GM23338 (cell line): ENCODE data around the gene NCBP1. TPM values are rescaled to one million over a fixed set of nuclear protein-coding genes. Genes with fewer than 3 reads are reported as not detected.

ENCODE experiments used
- ATAC-seq: fragments of 200-7000 bp; cut with Tn5 transposase; 3 replicates; pipeline ENCODE4 v1.9.1; 2020
- DNase-seq: peaks from one replicate; pipeline ENCODE4 v3.0.0-alpha.2; 2015; ENCODE audit warnings: low spot score
- H2AFZ ChIP-seq: fragments of 200-600 bp; sonication (generic); 2 replicates; pipeline ENCODE4 v1.8.0; 2016; ENCODE audit warnings: antibody characterized with exemption, mild to moderate bottlenecking, moderate library complexity
- H3F3A ChIP-seq: fragments of 200-600 bp; sonication (generic); replicated peaks from 2 replicates; pipeline ENCODE4 v1.8.0; 2017; ENCODE audit warnings: antibody characterized with exemption, mixed run types, low read depth
- H3K27ac ChIP-seq: fragments of 200-600 bp; sonication (generic); 2 replicates; pipeline ENCODE4 v1.6.1; 2016; ENCODE audit warnings: low read depth
- H3K27me3 ChIP-seq: fragments of 200-600 bp; sonication (generic); 2 replicates; pipeline ENCODE4 v1.8.0; 2016; ENCODE audit warnings: mild to moderate bottlenecking, mixed run types, moderate library complexity; ENCODE audit not compliant: insufficient read depth
- H3K36me3 ChIP-seq: fragments of 200-600 bp; sonication (generic); 2 replicates; pipeline ENCODE4 v1.8.0; 2016; ENCODE audit warnings: mild to moderate bottlenecking; ENCODE audit not compliant: insufficient read depth
- H3K4me1 ChIP-seq: fragments of 200-600 bp; sonication (generic); 2 replicates; pipeline ENCODE4 v1.8.0; 2016; ENCODE audit warnings: mild to moderate bottlenecking, moderate library complexity; ENCODE audit not compliant: insufficient read depth
- H3K4me2 ChIP-seq: fragments of 200-600 bp; sonication (generic); 2 replicates; pipeline ENCODE4 v1.7.1; 2017; ENCODE audit warnings: mixed run types
- H3K4me3 ChIP-seq: fragments of 200-600 bp; sonication (generic); 2 replicates; pipeline ENCODE4 v1.6.1; 2016; ENCODE audit warnings: mixed run types
- H3K79me2 ChIP-seq: fragments of 200-600 bp; sonication (generic); replicated peaks from 2 replicates; pipeline ENCODE4 v1.8.0; 2017; ENCODE audit warnings: mild to moderate bottlenecking; ENCODE audit not compliant: insufficient read depth
- H3K9me2 ChIP-seq: fragments of 200-600 bp; sonication (generic); 2 replicates; pipeline ENCODE4 v1.8.0; 2017; ENCODE audit not compliant: insufficient read depth
- H4K20me1 ChIP-seq: fragments of 200-600 bp; sonication (generic); replicated peaks from 2 replicates; pipeline ENCODE4 v1.8.0; 2017; ENCODE audit warnings: mild to moderate bottlenecking; ENCODE audit not compliant: insufficient read depth
- H3K27ac Mint-ChIP-seq: 2 replicates; pipeline ENCODE4 v1.8.0; 2020; ENCODE audit warnings: inconsistent platforms, mild to moderate bottlenecking, moderate library complexity, mixed read lengths
- H3K27me3 Mint-ChIP-seq: 3 replicates; pipeline ENCODE4 v1.8.0; 2022; ENCODE audit warnings: low read depth, mild to moderate bottlenecking, moderate library complexity, mixed read lengths, inconsistent platforms; ENCODE audit not compliant: insufficient read depth, poor library complexity
- H3K36me3 Mint-ChIP-seq: 3 replicates; pipeline ENCODE4 v1.8.0; 2021; ENCODE audit warnings: low read depth, mild to moderate bottlenecking, inconsistent platforms, moderate library complexity, mixed read lengths
- H3K4me1 Mint-ChIP-seq: 3 replicates; pipeline ENCODE4 v1.8.0; 2020; ENCODE audit warnings: mild to moderate bottlenecking, inconsistent platforms, mixed read lengths
- H3K4me3 Mint-ChIP-seq: 3 replicates; pipeline ENCODE4 v1.8.0; 2021; ENCODE audit warnings: moderate library complexity, mild to moderate bottlenecking, inconsistent platforms, mixed read lengths
- H3K9me3 Mint-ChIP-seq: 3 replicates; pipeline ENCODE4 v1.8.0; 2020; ENCODE audit warnings: moderate library complexity, mild to moderate bottlenecking, inconsistent platforms, mixed read lengths
- EZH2 ChIP-seq: fragments of 200-600 bp; sonication (generic); IDR thresholded peaks from one replicate; pipeline ENCODE4 v1.8.0; 2017; ENCODE audit warnings: antibody characterized with exemption, mild to moderate bottlenecking, low read depth; ENCODE audit not compliant: unreplicated experiment
- EZH2phosphoT487 ChIP-seq: fragments of 200-600 bp; sonication (generic); IDR thresholded peaks from one replicate; pipeline ENCODE4 v1.8.1; 2018; ENCODE audit warnings: antibody characterized with exemption; ENCODE audit not compliant: unreplicated experiment
- STAT1 ChIP-seq: IDR thresholded peaks from one replicate; pipeline ENCODE4 v1.6.1; 2016; ENCODE audit warnings: antibody characterized with exemption; ENCODE audit not compliant: unreplicated experiment
- ZNF114 ChIP-seq: fragments of 250-450 bp; sonication (Bioruptor Pico); IDR thresholded peaks from 2 replicates; pipeline ENCODE4 v1.5.0; 2020; ENCODE audit warnings: mild to moderate bottlenecking, moderate library complexity
- ZNF331 ChIP-seq: fragments of 250-450 bp; sonication (Bioruptor Pico); IDR thresholded peaks from 2 replicates; pipeline ENCODE4 v1.5.0; 2020; ENCODE audit warnings: low read depth, mild to moderate bottlenecking, moderate library complexity
- polyA plus RNA-seq: library from polyadenylated mRNA; unstranded; fragments of >200 nt; fragmentation: Nextera tagmentation; extraction: Ambion mirVana; gene quantifications from 2 replicates; pipeline ENCODE4 v1.2.1, GENCODE V29; 2016
- total RNA-seq: library from RNA; depleted of rRNA; stranded (reverse); fragments of >200 nt; shearing (Covaris generic); gene quantifications from 2 replicates; pipeline ENCODE4 v1.2.3, GENCODE V29; 2014
- TF ChIP-seq, protein P1 (sequence below), 2 experiments: fragments of 200-600 bp in 1 of 2; sonication (generic) in 1 of 2; conservative IDR thresholded peaks; 2 replicates each; pipeline versions ENCODE4 v1.5.1 to v1.6.1; 2016 to 2017; ENCODE audit warnings: antibody characterized with exemption in 2 of 2, low read depth in 2 of 2, mild to moderate bottlenecking in 2 of 2, moderate library complexity in 1 of 2
- TF ChIP-seq, protein P2 (sequence below): fragments of 250-450 bp; sonication (Bioruptor Pico); IDR thresholded peaks from 2 replicates; pipeline ENCODE4 v1.5.0; 2020; ENCODE audit warnings: mild to moderate bottlenecking, moderate library complexity

Gene NCBP1
- total and polyA plus RNA-seq, 2 experiments from 2014 or later, result 43.9 to 60.2 TPM

DNA sequence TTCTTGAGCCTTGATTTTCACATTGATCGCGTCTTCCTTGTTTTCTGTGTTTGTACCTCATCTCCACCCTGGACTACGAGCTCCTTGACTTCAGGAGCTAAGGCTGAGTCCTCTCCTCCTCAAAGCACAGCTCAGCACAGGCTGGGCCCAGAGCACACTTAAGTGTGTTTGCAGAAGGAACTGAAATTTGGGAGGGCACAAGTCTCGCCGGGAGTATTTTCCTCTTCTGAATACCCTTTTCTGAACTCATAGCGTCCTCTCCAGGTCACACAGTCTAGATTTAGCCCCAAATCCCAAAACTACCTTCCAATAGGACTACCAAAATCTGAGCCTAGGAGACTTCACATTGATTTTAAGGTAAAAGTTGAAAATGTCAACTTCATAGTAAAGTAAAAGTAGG is 42.1 kb upstream of the NCBP1 start:
- peak; percentile 54 for ATAC-seq
- no peak for TF ChIP-seq STAT1
- TF ChIP-seq, protein P1, sequence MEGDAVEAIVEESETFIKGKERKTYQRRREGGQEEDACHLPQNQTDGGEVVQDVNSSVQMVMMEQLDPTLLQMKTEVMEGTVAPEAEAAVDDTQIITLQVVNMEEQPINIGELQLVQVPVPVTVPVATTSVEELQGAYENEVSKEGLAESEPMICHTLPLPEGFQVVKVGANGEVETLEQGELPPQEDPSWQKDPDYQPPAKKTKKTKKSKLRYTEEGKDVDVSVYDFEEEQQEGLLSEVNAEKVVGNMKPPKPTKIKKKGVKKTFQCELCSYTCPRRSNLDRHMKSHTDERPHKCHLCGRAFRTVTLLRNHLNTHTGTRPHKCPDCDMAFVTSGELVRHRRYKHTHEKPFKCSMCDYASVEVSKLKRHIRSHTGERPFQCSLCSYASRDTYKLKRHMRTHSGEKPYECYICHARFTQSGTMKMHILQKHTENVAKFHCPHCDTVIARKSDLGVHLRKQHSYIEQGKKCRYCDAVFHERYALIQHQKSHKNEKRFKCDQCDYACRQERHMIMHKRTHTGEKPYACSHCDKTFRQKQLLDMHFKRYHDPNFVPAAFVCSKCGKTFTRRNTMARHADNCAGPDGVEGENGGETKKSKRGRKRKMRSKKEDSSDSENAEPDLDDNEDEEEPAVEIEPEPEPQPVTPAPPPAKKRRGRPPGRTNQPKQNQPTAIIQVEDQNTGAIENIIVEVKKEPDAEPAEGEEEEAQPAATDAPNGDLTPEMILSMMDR (conservative IDR thresholded peaks at IDR 0.05; ENCODE audit: low read depth in 2 of 2), result peak; percentile 36 to 60
- Mint-ChIP-seq H3K9me3 (peaks cover 14% of the 10 kb centered on the region), H3K4me3 (no peak overlapping the region), H3K27ac (no peak overlapping the region), H3K27me3 (no peaks in the 10 kb centered on the region), H3K36me3 (peaks cover 13% of the 10 kb centered on the region), H3K4me1 (peaks cover 11% of the 10 kb centered on the region)
- H4K20me1 ChIP-seq, result no peaks in the 10 kb centered on the region
- H2AFZ ChIP-seq, result peak overlapping the region; percentile 80
- H3K79me2 ChIP-seq, result no peaks in the 10 kb centered on the region
- DNase-seq, result peak; percentile 23
- H3K9me2 ChIP-seq, result 0 out of 2 replicates have a peak, but pooled peaks cover 4% of the 10 kb centered on the region
- peaks cover 6% of the 10 kb centered on the region; the same call in 1 of the 2 replicates for H3K4me1 ChIP-seq
- no peak overlapping the region for H3K4me3 ChIP-seq
- no peak overlapping the region for H3K4me2 ChIP-seq
- no peak overlapping the region for H3K27ac ChIP-seq
- no peaks in the 10 kb centered on the region for H3F3A ChIP-seq
- H3K36me3 ChIP-seq, result 0 out of 2 replicates have a peak, but pooled peaks cover 4% of the 10 kb centered on the region
- H3K27me3 ChIP-seq, result no peaks in the 10 kb centered on the region

DNA sequence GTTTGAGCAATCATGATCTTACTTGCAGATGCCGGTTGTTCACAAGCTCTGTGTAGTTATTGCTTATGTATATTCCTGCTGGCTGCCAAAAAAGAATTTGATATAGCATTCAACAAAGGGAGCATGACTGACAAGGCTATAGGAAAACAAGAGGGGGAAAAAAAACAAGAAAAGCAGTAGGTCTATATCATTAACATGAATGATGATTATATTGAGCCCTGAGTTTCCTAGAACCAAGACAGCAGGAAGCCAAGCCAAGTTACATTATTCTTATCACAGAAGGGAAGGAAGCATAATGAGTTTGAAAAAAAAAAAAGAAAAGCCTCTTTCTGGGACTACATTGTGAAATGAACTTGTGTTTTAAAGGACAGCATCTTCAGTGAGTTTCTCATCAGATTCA is 41.5 kb upstream of the NCBP1 start:
- Histone ChIP-seq H3K4me1 (peaks cover 6% of the 10 kb centered on the region; the same call in 1 of the 2 replicates), H3K27ac (no peak overlapping the region), H3K79me2 (no peaks in the 10 kb centered on the region), H3K27me3 (no peaks in the 10 kb centered on the region), H4K20me1 (no peaks in the 10 kb centered on the region), H3K36me3 (0 out of 2 replicates have a peak, but pooled peaks cover 2% of the 10 kb centered on the region), H3K4me2 (no peak overlapping the region), H3K4me3 (no peak overlapping the region), H3F3A (no peaks in the 10 kb centered on the region), H2AFZ (no peak overlapping the region), H3K9me2 (0 out of 2 replicates have a peak, but pooled peaks cover 3% of the 10 kb centered on the region)
- TF ChIP-seq EZH2 (no peak), ZNF331 (CRISPR knock-in tag) (no peak), EZH2phosphoT487 (no peak), ZNF114 (no peak)
- TF ChIP-seq, protein P2, sequence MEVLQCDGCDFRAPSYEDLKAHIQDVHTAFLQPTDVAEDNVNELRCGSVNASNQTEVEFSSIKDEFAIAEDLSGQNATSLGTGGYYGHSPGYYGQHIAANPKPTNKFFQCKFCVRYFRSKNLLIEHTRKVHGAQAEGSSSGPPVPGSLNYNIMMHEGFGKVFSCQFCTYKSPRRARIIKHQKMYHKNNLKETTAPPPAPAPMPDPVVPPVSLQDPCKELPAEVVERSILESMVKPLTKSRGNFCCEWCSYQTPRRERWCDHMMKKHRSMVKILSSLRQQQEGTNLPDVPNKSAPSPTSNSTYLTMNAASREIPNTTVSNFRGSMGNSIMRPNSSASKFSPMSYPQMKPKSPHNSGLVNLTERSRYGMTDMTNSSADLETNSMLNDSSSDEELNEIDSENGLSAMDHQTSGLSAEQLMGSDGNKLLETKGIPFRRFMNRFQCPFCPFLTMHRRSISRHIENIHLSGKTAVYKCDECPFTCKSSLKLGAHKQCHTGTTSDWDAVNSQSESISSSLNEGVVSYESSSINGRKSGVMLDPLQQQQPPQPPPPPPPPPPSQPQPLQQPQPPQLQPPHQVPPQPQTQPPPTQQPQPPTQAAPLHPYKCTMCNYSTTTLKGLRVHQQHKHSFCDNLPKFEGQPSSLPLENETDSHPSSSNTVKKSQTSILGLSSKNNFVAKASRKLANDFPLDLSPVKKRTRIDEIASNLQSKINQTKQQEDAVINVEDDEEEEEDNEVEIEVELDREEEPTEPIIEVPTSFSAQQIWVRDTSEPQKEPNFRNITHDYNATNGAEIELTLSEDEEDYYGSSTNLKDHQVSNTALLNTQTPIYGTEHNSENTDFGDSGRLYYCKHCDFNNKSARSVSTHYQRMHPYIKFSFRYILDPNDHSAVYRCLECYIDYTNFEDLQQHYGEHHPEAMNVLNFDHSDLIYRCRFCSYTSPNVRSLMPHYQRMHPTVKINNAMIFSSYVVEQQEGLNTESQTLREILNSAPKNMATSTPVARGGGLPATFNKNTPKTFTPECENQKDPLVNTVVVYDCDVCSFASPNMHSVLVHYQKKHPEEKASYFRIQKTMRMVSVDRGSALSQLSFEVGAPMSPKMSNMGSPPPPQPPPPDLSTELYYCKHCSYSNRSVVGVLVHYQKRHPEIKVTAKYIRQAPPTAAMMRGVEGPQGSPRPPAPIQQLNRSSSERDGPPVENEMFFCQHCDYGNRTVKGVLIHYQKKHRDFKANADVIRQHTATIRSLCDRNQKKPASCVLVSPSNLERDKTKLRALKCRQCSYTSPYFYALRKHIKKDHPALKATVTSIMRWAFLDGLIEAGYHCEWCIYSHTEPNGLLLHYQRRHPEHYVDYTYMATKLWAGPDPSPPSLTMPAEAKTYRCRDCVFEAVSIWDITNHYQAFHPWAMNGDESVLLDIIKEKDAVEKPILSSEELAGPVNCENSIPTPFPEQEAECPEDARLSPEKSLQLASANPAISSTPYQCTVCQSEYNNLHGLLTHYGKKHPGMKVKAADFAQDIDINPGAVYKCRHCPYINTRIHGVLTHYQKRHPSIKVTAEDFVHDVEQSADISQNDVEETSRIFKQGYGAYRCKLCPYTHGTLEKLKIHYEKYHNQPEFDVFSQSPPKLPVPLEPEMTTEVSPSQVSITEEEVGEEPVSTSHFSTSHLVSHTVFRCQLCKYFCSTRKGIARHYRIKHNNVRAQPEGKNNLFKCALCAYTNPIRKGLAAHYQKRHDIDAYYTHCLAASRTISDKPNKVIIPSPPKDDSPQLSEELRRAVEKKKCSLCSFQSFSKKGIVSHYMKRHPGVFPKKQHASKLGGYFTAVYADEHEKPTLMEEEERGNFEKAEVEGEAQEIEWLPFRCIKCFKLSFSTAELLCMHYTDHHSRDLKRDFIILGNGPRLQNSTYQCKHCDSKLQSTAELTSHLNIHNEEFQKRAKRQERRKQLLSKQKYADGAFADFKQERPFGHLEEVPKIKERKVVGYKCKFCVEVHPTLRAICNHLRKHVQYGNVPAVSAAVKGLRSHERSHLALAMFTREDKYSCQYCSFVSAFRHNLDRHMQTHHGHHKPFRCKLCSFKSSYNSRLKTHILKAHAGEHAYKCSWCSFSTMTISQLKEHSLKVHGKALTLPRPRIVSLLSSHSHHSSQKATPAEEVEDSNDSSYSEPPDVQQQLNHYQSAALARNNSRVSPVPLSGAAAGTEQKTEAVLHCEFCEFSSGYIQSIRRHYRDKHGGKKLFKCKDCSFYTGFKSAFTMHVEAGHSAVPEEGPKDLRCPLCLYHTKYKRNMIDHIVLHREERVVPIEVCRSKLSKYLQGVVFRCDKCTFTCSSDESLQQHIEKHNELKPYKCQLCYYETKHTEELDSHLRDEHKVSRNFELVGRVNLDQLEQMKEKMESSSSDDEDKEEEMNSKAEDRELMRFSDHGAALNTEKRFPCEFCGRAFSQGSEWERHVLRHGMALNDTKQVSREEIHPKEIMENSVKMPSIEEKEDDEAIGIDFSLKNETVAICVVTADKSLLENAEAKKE (CRISPR knock-in tag), result no peak
- Mint-ChIP-seq H3K9me3 (peaks cover 8% of the 10 kb centered on the region), H3K27ac (no peak overlapping the region), H3K4me3 (no peak overlapping the region), H3K4me1 (peaks cover 11% of the 10 kb centered on the region), H3K36me3 (peaks cover 8% of the 10 kb centered on the region; the same call in 2 of the 3 replicates), H3K27me3 (no peaks in the 10 kb centered on the region)
- no peak for DNase-seq
- ATAC-seq, result no peak
